Ovary (tissue), 3 donors: ENCODE results near the gene VCAN.

Experiments used
- CTCF ChIP-seq, 3 donors: fragments of 450-650 bp in 2 of 3; fragments of 200-600 bp in 1 of 3; IDR thresholded peaks; one replicate each; pipeline versions ENCODE4 v1.5.1 to v1.8.0; 2016 to 2022; ENCODE audit warnings: antibody characterized with exemption in 3 of 3, mild to moderate bottlenecking in 1 of 3
- POLR2A ChIP-seq: fragments of 450-650 bp; IDR thresholded peaks from one replicate; pipeline ENCODE4 v1.6.1; 2017; ENCODE audit warnings: antibody characterized with exemption, mild to moderate bottlenecking, moderate library complexity
- donor health status: DM: no; HTN: no; CAD: no.

GRCh38 chr5:83577036-83577636, 105.6 kb downstream of the VCAN start:
- TF ChIP-seq POLR2A, result no peak
- no peak for TF ChIP-seq CTCF (IDR thresholded peaks at IDR 0.05)
